Measurements from ENCODE around the gene LCLAT1.
A peak's percentile ranks its signal among the peaks of the same experiment; 100 is the strongest.

The LCLAT1 gene

DNA sequence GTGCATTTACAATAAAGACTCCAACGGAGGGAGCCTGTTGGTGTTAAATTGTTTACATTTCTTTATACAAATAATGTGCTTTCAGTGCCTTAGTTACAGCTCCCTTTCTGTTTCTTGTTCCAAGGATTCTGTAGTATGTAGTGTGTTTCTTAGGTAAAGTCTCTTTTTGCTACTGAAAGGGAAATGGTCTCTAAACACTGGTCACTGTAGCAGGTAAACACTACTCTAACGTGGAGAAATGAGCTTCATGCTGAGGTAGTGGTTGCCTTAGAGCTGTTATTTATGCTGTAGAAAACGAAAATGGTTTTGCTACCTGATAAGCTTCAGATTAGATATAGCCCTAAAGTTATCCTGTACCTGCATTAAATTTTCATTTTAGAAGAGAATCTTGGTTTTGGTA, 196.6 kb downstream of the LCLAT1 start:
- TF ChIP-seq, protein P1, sequence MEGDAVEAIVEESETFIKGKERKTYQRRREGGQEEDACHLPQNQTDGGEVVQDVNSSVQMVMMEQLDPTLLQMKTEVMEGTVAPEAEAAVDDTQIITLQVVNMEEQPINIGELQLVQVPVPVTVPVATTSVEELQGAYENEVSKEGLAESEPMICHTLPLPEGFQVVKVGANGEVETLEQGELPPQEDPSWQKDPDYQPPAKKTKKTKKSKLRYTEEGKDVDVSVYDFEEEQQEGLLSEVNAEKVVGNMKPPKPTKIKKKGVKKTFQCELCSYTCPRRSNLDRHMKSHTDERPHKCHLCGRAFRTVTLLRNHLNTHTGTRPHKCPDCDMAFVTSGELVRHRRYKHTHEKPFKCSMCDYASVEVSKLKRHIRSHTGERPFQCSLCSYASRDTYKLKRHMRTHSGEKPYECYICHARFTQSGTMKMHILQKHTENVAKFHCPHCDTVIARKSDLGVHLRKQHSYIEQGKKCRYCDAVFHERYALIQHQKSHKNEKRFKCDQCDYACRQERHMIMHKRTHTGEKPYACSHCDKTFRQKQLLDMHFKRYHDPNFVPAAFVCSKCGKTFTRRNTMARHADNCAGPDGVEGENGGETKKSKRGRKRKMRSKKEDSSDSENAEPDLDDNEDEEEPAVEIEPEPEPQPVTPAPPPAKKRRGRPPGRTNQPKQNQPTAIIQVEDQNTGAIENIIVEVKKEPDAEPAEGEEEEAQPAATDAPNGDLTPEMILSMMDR (conservative IDR thresholded peaks at IDR 0.05), result no peak
- peak overlapping the region; percentile 78 for H3K27ac ChIP-seq

DNA sequence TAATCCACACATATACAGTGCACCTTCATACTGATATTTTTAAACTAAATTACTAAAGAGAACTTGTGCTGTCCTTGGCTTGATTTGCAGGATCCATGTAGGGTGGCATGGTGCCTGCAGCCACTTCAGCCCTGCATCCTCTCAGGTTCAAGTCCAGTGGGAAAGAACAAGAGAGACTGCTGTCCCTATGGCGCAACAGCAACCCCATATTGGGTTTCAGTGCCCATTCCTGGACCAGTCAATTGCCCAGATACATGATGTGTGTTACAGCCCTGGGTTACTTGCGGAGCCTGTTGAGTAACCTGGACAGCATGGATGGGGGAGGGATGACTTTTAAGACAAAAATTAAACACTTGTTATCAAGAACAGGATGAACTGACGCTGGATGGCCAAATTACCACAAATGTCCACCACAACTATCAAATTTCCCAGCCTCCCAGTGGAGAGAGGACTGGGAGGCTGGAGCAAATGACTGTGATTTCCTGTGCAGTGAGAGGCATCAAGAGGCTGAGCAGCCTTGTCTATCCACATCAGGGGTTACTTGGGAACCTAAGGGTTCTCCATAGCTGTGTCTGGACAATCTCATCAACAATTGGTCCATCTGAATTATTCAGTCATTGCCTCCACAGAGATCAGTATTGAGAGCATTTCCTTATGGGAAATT, 198.2 kb downstream of the LCLAT1 start:
- TF ChIP-seq, protein P1 (conservative IDR thresholded peaks at IDR 0.05), result no peak
- peak overlapping the region; percentile 78; the same call in 1 of the 2 replicates for H3K27ac ChIP-seq

DNA sequence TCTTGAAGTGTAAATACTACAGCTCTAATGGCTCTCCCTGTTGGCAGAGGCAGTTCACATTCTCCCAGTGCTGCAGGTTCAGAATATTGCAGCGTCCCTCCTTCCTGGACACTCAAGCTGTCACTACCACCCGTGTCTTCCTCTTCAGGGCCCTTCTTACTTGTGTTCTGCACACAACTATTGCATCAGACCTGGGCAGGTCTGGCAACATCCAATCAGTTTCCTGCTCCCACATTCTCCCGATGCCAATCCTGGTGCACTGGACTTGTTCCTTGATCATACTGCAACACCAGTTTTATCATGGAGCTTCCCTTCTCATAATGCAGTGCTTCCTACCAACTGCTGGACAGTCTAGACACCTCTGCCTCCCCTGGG, 198.7 kb downstream of the LCLAT1 start:
- no peak overlapping the region for H3K27ac ChIP-seq
- TF ChIP-seq, protein P1 (conservative IDR thresholded peaks at IDR 0.05), result no peak

DNA sequence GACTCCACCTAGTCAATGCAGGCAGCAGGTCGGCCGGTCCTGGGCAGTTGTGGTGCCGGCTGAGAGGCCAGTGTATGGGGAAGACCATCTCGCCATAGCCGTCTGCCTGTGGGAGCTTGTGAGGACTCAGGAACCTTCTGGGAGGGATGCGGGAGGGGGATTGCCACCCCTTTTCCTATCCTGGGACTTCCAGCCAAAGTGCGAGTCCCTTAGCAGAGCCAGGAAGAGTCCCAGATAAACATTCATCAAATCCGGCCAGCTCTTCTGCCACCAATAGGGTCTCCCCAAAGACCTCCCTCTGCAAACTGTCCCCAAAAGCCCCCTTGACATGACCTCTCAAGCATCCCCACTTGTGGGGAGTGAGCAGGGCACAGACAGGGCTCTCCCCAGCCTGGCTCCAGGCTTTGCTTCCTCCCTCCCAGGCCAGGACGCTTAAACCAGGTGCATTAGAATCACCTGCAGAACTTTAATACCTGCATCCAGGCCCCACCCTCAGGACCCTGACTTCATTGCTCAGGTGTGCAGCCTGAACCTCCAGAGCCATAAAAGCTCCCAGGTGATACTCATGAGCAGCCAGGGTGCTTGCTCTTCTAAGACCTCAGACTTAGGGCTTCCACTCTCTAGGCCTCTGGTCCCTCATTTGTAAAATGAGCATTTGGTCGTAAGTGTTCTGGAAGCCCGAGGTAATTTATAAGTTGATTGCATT, 200.9 kb downstream of the LCLAT1 start:
- TF ChIP-seq, protein P1 (conservative IDR thresholded peaks at IDR 0.05), result no peak
- H3K27ac ChIP-seq, result peak overlapping the region; percentile 50

DNA sequence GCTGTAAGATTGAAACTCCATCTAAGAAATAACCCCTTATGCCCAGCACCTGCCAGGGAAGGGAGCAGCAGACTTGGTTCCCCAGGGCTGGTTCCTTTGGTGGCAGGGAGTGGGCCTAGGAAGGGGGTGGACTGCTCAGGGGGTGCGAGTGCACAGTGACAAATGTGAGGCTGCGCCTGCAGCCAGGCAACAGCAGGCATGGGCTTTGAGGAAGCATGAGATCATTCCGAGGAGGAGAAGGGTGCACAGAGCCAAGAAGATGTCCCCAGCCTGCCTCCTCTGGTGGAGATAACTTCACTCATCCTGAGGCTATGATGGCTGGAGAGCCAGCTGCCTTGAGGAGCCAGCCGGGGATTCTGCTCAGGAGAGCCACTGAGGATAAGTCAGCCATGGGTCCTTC, 202.2 kb downstream of the LCLAT1 start:
- H3K27ac ChIP-seq, result peak overlapping the region; percentile 50
- TF ChIP-seq, protein P1 (conservative IDR thresholded peaks at IDR 0.05), result no peak

DNA sequence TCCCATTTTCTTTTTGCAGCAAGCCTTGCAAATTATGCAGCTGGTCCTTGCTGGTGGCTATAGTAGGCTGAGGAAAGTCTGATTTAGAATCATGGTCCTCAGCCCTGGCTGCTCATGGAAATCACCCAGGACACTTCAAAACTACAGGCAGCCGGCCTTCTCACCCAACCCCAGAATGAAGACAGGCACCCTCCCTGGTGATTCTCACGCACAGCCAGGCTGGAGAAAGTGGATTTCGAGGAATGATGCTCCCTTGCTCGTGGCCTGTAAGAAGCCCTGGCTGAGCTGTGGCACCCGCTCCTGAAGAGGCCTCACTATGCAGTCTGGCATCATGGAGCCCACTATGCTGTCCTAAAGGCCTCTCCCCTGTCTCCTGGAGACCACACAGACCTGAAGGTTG, 202.8 kb downstream of the LCLAT1 start:
- H3K27ac ChIP-seq, result no peak overlapping the region
- TF ChIP-seq, protein P1 (conservative IDR thresholded peaks at IDR 0.05), result no peak

DNA sequence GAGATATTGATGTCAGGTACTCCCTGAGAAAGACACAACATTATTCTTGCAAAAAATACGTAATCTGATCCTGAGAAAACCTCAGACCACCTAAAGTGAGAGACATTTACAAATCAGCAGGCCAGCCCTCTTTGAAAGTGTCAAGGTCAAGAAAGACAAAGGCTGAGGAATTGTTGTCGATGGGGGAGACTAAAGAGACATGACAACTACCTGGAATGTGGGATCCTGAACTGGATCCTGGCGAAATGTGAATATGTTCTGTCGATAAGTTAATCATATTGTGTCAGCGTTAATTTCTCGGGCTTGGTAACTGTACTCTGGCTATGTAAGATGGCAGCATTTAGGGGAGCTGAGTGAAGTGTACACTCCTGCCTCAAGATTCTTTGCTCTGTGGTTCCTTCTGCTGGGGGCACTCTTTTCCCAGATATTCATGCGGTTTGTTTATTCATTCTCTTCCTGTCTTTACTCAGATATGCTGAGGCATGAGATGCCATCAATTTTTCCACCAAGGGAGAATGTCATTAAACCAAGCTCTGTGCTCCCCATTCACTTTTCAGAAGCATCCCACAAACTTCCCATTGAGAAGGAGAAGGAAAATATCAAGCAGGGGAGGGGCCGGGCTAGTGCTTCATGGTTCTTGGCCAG, 205.3 kb downstream of the LCLAT1 start:
- no peak overlapping the region for H3K27ac ChIP-seq
- TF ChIP-seq, protein P1 (conservative IDR thresholded peaks at IDR 0.05), result no peak
